Fibroblast of skin of abdomen (primary cell): ENCODE results near the gene RASSF5.
"Not testable (repeated sequence)": the region's sequence is repeated elsewhere in the genome, so short reads cannot be mapped to it uniquely, and the experiment has no call there.

Experiments
- DNase-seq: peaks from one replicate; pipeline ENCODE4 v3.0.0-alpha.2; 2013

Gene RASSF5

DNA sequence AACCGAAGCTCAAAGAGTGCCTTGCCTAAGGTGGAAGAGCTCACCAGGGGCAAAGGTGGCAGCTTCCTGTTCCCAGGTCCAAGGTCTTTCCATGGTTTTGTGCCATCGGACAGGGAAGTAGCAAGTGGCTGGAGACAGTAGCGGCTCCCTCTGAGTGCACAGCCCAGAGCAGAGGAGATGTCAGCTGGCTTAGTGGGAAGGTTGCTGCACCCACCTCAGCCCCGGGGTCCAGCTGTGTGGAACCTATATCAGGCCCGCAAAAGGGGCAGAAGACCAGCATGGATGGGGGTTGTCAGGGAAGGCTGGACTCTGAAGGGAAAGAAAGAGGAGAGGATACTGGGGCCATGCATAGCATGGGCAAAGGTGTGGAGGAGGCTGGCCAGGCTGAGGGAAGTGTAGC is 30.2 kb upstream of the RASSF5 start:
- DNase-seq, result no peak

DNA sequence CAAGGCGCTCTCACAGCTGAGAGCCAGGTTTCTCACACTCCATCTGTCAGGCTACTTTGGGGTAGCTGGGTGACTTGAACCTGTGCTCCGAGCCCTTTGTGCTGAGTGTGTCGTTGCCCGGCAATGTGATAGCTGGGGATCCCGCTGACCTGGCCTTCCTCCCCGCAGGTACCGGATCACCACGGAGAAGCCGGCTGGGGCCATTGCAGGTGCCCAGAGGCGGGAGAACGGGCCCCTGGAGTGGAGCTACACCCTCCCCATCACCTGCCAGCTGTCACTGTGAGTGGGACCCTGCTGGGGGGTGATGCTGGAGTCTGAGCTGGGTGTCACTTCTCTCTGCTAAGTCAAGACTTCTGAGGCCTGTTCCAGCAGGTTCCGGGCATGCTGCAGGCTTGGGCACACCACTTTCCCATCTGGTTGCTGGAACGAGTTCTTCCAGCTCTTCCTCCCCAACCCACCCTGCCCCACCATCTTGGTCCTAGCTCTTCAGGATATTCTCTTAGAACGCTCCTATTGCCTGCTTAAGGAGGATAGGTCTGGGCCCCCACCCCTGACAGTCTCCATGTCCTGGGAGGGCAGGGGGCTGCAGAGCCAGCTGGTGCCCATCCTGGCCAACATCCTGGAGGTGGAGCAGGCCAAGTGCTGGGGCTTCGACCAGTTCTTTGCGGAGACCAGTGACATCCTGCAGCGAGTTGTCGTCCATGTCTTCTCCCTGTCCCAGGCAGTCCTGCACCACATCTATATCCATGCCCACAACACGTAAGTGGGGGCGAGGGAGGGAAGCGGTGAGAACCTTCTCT is 29.6 kb upstream of the RASSF5 start:
- DNase-seq, result no peak

- no peak for DNase-seq
Measured at GRCh38 chr1:206478746-206479145, 28.6 kb upstream of the RASSF5 start.

GRCh38 chr1:206479183-206480125 is 27.9 kb upstream of the RASSF5 start:
- peak; percentile 71 for DNase-seq

DNA sequence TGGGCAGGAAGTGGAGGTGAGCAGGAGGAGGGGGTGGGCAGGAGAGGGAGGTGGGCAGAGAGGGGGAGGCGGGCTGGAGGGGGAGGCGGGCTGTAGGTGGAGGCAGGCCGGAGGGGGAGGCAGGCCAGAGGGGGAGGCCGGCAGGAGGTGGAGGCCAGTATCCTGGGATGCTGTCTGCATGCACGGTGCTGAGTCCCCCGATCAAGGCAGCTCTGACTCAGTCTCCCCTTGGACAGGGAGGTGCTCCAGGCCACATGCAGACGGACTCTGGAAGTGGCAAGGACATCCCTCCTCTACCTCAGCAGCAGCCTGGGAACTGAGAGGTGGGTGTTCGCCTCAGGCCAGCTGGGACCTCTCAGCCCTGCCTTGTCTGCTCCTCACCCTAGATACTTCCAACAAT is 27.1 kb upstream of the RASSF5 start:
- DNase-seq, result no peak

- DNase-seq, result no peak
Measured at GRCh38 chr1:206482611-206483010, 24.7 kb upstream of the RASSF5 start.

DNA sequence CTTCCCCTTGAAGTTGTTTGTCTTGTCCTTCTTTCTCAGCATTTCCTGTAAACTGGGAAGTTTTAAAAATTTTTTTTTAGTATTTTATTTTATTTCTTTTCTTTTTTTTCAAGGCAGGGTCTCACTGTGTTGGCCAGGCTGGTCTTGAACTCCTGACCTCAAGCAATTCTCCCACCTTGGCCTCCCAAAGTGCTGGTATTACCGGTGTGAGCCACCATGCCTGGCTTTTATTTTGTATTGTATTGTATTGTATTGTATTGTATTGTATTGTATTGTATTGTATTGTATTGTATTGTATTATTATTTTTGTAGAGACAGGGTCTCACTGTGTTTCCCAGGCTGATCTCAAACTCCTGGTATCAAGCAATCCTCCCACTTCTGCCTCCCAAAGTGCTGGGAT is 23.5 kb upstream of the RASSF5 start:
- DNase-seq, result not testable (repeated sequence)

- no peak for DNase-seq
Measured at GRCh38 chr1:206484901-206485300, 22.4 kb upstream of the RASSF5 start.

- DNase-seq, result no peak
Measured at GRCh38 chr1:206486995-206487788, 20.1 kb upstream of the RASSF5 start.

GRCh38 chr1:206487970-206488369 is 19.4 kb upstream of the RASSF5 start:
- no peak for DNase-seq

DNA sequence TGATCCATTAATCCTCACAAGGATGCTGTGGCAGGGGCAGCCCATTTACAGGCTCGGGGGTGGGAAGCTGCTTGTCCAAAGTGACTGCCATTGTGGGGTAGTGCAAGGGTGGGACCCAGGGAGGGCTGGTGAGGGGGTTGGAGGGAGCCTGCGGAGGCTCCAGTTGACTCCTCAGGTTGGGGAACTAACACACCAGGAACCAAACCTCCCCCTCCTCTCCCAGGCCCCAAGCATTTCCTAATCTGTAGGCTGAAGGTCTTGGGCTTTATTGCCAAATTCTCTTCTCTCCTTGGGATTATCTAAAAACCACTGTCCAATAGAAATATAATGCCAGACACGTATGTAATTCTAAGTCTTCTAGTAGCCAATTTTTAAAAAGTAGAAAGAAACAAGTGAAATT is 18.9 kb upstream of the RASSF5 start:
- no peak for DNase-seq

DNA sequence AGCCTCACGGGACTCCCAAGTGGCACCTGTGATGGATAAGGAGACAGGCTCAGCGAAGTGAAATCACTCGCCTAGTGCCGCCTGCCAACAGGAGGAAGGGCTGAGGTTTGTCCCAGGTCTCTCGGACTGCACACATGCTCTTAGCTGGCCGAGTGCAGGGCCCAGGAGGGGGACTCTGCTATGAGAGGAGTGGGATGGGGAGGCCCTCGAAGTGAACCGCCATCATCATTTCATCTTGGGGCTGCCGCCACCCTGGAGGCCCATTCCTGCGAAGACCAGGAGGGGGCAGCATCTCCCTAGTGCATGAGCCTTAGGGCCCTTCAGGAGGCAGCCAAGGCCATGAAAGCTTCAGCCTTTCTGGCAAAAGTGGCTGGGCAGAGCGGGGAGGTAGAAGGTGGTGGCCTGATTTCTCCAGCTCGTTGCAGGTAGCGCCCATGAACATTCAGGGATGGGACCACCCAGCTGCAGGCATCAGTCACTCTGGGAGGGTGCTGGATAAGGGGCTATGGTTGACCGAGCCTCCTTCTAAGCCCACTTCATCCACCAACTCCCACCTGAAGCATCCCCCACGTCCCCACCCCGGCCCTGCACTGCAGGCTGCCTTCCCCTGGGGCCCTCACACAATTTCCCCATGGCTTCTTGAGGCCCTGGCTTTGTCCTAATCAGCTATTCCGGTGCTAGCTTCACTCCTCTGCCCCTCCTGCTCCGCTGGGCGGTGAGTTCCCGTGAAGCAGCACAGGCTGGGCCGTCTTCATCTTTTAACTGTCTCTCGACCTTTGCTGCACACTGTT is 17.2 kb upstream of the RASSF5 start:
- peak; percentile 66 for DNase-seq

- peak; percentile 58 for DNase-seq
Measured at GRCh38 chr1:206490771-206491405, 16.4 kb upstream of the RASSF5 start.

- no peak for DNase-seq
Measured at GRCh38 chr1:206491616-206492015, 15.7 kb upstream of the RASSF5 start.

- no peak for DNase-seq
Measured at GRCh38 chr1:206492589-206492988, 14.7 kb upstream of the RASSF5 start.

DNA sequence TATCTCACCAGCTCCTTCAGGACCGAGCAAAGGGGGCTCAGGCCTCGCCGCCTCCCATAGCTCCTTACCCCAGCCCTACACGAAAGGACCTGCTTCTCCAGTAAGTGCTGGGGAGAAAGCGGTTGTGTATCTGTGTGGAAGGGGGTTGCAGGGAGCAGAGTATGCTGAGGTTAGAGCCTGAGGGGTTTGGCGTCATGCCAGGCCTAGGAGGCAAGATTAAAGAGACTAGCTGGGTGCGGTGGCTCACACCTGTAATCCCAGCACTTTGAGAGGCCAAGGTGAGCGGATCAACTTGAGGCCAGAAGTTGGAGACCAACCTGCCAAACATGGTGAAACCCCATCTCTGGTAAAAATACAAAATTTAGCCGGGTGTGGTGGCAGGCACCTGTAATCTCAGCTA is 14.1 kb upstream of the RASSF5 start:
- no peak for DNase-seq

- DNase-seq, result no peak
Measured at GRCh38 chr1:206495011-206495461, 12.3 kb upstream of the RASSF5 start.

DNA sequence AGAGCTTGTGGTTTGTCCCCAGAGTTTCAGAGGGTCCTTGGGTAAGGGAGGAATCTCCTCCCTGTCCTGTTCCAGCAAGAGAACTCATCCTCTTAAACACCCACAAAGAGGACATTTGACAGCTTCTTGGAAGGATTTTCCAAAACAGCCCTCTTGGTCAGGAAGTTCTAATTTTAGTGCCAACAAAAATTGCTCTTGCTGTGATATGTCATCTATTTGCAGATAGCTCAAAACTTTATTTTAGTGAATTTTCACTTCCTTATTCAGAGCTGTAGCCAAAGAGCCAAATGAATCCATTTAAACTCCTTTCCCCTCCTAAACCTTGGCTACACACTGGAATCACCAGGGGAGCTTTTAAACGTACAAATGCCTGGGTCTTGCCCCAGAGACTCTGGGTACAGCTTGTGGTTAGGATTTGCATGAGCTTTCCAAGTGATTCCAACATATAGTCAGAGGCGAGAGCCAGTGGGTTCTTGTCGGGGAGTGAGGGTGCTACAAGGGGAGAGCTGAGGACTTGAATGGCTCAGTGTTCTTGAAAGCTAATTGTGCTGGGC is 11.8 kb upstream of the RASSF5 start:
- DNase-seq, result no peak

DNA sequence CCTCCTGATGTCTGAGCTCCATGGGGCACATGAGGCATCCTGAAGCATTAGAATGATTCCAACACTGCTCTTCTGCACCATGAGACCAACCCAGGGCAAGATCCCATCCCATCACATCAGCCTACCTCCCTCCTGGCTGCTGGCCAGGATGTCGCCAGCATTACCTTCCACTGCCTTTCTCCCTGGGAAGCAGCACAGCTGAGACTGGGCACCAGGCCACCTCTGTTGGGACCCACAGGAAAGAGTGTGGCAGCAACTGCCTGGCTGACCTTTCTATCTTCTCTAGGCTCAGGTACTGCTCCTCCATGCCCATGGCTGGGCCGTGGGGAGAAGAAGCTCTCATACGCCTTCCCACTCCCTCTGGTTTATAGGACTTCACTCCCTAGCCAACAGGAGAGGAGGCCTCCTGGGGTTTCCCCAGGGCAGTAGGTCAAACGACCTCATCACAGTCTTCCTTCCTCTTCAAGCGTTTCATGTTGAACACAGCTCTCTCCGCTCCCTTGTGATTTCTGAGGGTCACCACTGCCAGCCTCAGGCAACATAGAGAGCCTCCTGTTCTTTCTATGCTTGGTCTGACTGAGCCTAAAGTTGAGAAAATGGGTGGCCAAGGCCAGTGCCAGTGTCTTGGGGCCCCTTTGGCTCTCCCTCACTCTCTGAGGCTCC is 11.1 kb upstream of the RASSF5 start:
- no peak for DNase-seq

DNA sequence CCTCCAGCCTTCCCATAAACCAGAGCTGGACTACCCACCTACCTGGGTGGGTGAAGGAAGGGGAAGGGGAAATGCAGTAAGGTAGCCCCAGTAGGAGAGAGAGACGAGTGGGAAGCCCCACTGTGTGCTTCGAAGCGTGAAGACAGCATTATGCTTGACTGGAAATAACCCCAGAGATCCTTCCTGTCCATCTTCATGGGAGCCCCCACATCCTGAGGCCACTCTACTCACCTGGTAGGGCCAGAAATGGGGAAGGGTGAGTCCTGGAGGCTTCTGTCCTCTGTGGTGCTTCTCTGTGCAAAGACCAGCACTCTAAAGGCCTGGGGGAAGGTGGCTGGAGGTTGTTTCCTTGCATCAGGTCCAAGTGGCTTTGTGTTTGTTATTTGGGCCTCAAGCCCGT is 10.0 kb upstream of the RASSF5 start:
- DNase-seq, result no peak

- no peak for DNase-seq
Measured at GRCh38 chr1:206497774-206498173, 9.6 kb upstream of the RASSF5 start.
